Common myeloid progenitor, CD34-positive (primary cell): Measurements from ENCODE around the gene ITIH3.

Source experiments
- CTCF ChIA-PET: fragments of 350-600 bp; sonication (Branson Sonifier 250); formaldehyde crosslinking; loops from one replicate; lab custom pipeline; 2021; ENCODE audit warnings: antibody characterized with exemption; lab: Charles Lee
- POLR2A ChIA-PET: fragments of 350-600 bp; sonication (Branson Sonifier 250); formaldehyde crosslinking; loops from one replicate; lab custom pipeline; 2021; ENCODE audit warnings: antibody characterized with exemption; lab: Charles Lee
- DNase-seq, 3 donors: peaks; one replicate each; pipeline versions ENCODE4 v3.0.0 to v3.0.0-alpha.2; 2013
- H3K27ac ChIP-seq, 2 experiments: 1 replicate in 1 of 2; 2 replicates in 1 of 2; pipeline ENCODE4 v1.7.0; 2013; ENCODE audit warnings: inconsistent platforms in 2 of 2, low read length in 2 of 2, mild to moderate bottlenecking in 2 of 2, low read depth in 1 of 2, moderate library complexity in 1 of 2; ENCODE audit not compliant: severe bottlenecking in 2 of 2, insufficient read depth in 1 of 2, poor library complexity in 1 of 2
- H3K27me3 ChIP-seq, 5 experiments: replicated peaks in 2 of 5; 1 replicate in 3 of 5; 2 replicates in 2 of 5; pipeline versions ENCODE4 v1.6.1 to v1.7.0; 2013; ENCODE audit warnings: low read length in 4 of 5, mild to moderate bottlenecking in 2 of 5, moderate library complexity in 2 of 5, inconsistent platforms in 1 of 5; ENCODE audit not compliant: insufficient read depth in 5 of 5, control insufficient read depth in 4 of 5
- H3K36me3 ChIP-seq, 4 experiments: 1 replicate in 2 of 4; 2 replicates in 2 of 4; pipeline versions ENCODE4 v1.6.1 to v1.7.0; 2013; ENCODE audit warnings: low read length in 3 of 4, control low read depth in 1 of 4, mild to moderate bottlenecking in 1 of 4; ENCODE audit not compliant: control insufficient read depth in 4 of 4, insufficient read depth in 4 of 4
- H3K4me1 ChIP-seq, 4 experiments: 1 replicate in 3 of 4; 2 replicates in 1 of 4; pipeline versions ENCODE4 v1.6.1 to v1.7.1; 2013; ENCODE audit warnings: low read length in 3 of 4, mild to moderate bottlenecking in 3 of 4, control low read depth in 1 of 4, inconsistent platforms in 1 of 4, moderate library complexity in 1 of 4; ENCODE audit not compliant: control insufficient read depth in 4 of 4, insufficient read depth in 4 of 4; ENCODE audit errors: control extremely low read depth in 1 of 4
- H3K4me3 ChIP-seq, 7 experiments: 1 replicate in 4 of 7; 2 replicates in 3 of 7; pipeline versions ENCODE4 v1.5.1 to v1.7.0; 2013; ENCODE audit warnings: mild to moderate bottlenecking in 7 of 7, low read length in 6 of 7, moderate library complexity in 6 of 7, inconsistent platforms in 2 of 7, low read depth in 2 of 7, control low read depth in 1 of 7; ENCODE audit not compliant: insufficient read depth in 4 of 7, control insufficient read depth in 1 of 7; ENCODE audit errors: extremely low read depth in 1 of 7
- H3K9me3 ChIP-seq, 5 experiments: 1 replicate in 4 of 5; 2 replicates in 1 of 5; pipeline versions ENCODE4 v1.6.1 to v1.7.1; 2013; ENCODE audit warnings: low read length in 4 of 5, mild to moderate bottlenecking in 2 of 5, inconsistent platforms in 1 of 5, low read depth in 1 of 5, moderate library complexity in 1 of 5; ENCODE audit not compliant: control insufficient read depth in 4 of 5, insufficient read depth in 2 of 5; ENCODE audit errors: control extremely low read depth in 1 of 5
- WGBS: methylation state at CpG from one replicate; pipeline ENCODE4 v1.1.5; 2013; ENCODE audit not compliant: insufficient coverage; 5-methylcytosine and 5-hydroxymethylcytosine counted together

The ITIH3 gene

GRCh38 chr3:52849656-52850055 lies 55.1 kb downstream of the ITIH3 start:
- H3K9me3 ChIP-seq = no peaks in the 10 kb centered on the region
- H3K27ac ChIP-seq = no peak overlapping the region
- no peak overlapping the region for H3K4me3 ChIP-seq
- 97% methylated on average over 15 of the region's 15 CpGs for WGBS
- peaks cover 2 to 53% (median 28%) of the 10 kb centered on the region in 4 experiments for H3K36me3 ChIP-seq
- DNase-seq = no peak
- ChIA-PET CTCF (interaction anchor here (1.1 to 3.6 kb wide), 8 partner anchors 8 to 223 kb away, joined by 3 to 22 read pairs (median 4); no protein-coding TSS in a partner anchor), POLR2A (no interaction called here)
- H3K4me1 ChIP-seq = peaks cover 0 to 9% (median 7%) of the 10 kb centered on the region in 4 experiments
- H3K27me3 ChIP-seq = no peaks in the 10 kb centered on the region

GRCh38 chr3:52851348-52851747 lies 56.8 kb downstream of the ITIH3 start:
- Histone ChIP-seq H3K4me1 (peaks cover 0 to 6% (median 4%) of the 10 kb centered on the region in 4 experiments), H3K27ac (no peak overlapping the region), H3K36me3 (peaks cover 2 to 54% (median 29%) of the 10 kb centered on the region in 4 experiments), H3K27me3 (no peaks in the 10 kb centered on the region), H3K4me3 (no peak overlapping the region), H3K9me3 (no peaks in the 10 kb centered on the region)
- WGBS = no CpG with 5 or more reads among the region's 3 CpGs
- ChIA-PET POLR2A (no interaction called here), CTCF (interaction anchor here (0.7 to 3.6 kb wide), 16 partner anchors 10 to 267 kb away, joined by 3 to 22 read pairs (median 5); no protein-coding TSS in a partner anchor)
- peak; percentile 72 to 80 (median 75) for DNase-seq

GRCh38 chr3:52852419-52852818 lies 57.8 kb downstream of the ITIH3 start:
- 93% methylated on average over 2 of the region's 2 CpGs for WGBS
- H3K36me3 ChIP-seq = peaks cover 4 to 54% (median 31%) of the 10 kb centered on the region in 4 experiments
- no peak overlapping the region for H3K4me3 ChIP-seq
- no peak overlapping the region for H3K27ac ChIP-seq
- DNase-seq = no peak
- ChIA-PET POLR2A (no interaction called here), CTCF (interaction anchor here (0.9 to 2.5 kb wide), 11 partner anchors 8 to 432 kb away, joined by 3 to 14 read pairs (median 4); no protein-coding TSS in a partner anchor)
- H3K9me3 ChIP-seq = no peaks in the 10 kb centered on the region
- H3K4me1 ChIP-seq = peaks cover 0 to 3% (median 0%) of the 10 kb centered on the region in 4 experiments
- H3K27me3 ChIP-seq = no peaks in the 10 kb centered on the region

GRCh38 chr3:52854013-52854412 lies 59.4 kb downstream of the ITIH3 start:
- Histone ChIP-seq H3K27me3 (no peaks in the 10 kb centered on the region), H3K27ac (no peak overlapping the region), H3K9me3 (no peaks in the 10 kb centered on the region), H3K4me1 (no peaks in the 10 kb centered on the region), H3K4me3 (no peak overlapping the region), H3K36me3 (peaks cover 4 to 44% (median 19%) of the 10 kb centered on the region in 4 experiments)
- WGBS = no CpG with 5 or more reads among the region's 2 CpGs
- ChIA-PET CTCF (interaction anchor here (1.1 to 2.3 kb wide), 8 partner anchors 12 to 250 kb away, joined by 3 to 14 read pairs (median 4); no protein-coding TSS in a partner anchor), POLR2A (no interaction called here)
- no peak for DNase-seq

- 96% methylated on average over 3 of the region's 5 CpGs for whole genome bisulfite sequencing
- Histone ChIP-seq H3K36me3 (peaks cover 2 to 30% (median 15%) of the 10 kb centered on the region in 4 experiments), H3K4me3 (no peak overlapping the region), H3K27me3 (no peaks in the 10 kb centered on the region), H3K27ac (no peak overlapping the region), H3K4me1 (no peaks in the 10 kb centered on the region), H3K9me3 (no peaks in the 10 kb centered on the region)
- ChIA-PET CTCF (interaction anchor here (0.7 to 1.8 kb wide), 3 partner anchors 28 to 215 kb away, joined by 3 to 4 read pairs (median 3); no protein-coding TSS in a partner anchor), POLR2A (interaction anchor here (0.7 kb wide), 1 partner anchor 26 kb away, joined by 3 read pairs; no protein-coding TSS in a partner anchor)
- DNase-seq = no peak
Observed at GRCh38 chr3:52856666-52857065, 62.1 kb downstream of the ITIH3 start.

- H3K27ac ChIP-seq = no peak overlapping the region
- WGBS = 100% methylated on average over 3 of the region's 3 CpGs
- DNase-seq = no peak
- CTCF ChIA-PET = interaction anchor here (0.7 kb wide), 1 partner anchor 77 kb away, joined by 4 read pairs; no protein-coding TSS in a partner anchor
- H3K4me1 ChIP-seq = no peaks in the 10 kb centered on the region
- no peak overlapping the region for H3K4me3 ChIP-seq
- no peaks in the 10 kb centered on the region for H3K27me3 ChIP-seq
- POLR2A ChIA-PET = no interaction called here
- no peaks in the 10 kb centered on the region for H3K9me3 ChIP-seq
- H3K36me3 ChIP-seq = peaks cover 2 to 26% (median 12%) of the 10 kb centered on the region in 4 experiments
Observed at GRCh38 chr3:52857133-52857532, 62.5 kb downstream of the ITIH3 start.

GRCh38 chr3:52857864-52858263 lies 63.3 kb downstream of the ITIH3 start:
- CTCF ChIA-PET = interaction anchor here (0.6 kb wide), 1 partner anchor 21 kb away, joined by 3 read pairs; no protein-coding TSS in a partner anchor
- no peaks in the 10 kb centered on the region for H3K27me3 ChIP-seq
- H3K27ac ChIP-seq = no peak overlapping the region
- WGBS = 84% methylated on average over 4 of the region's 5 CpGs
- H3K9me3 ChIP-seq = no peaks in the 10 kb centered on the region
- POLR2A ChIA-PET = no interaction called here
- H3K4me1 ChIP-seq = no peaks in the 10 kb centered on the region
- H3K4me3 ChIP-seq = no peak overlapping the region
- H3K36me3 ChIP-seq = peaks cover 2 to 20% (median 9%) of the 10 kb centered on the region in 4 experiments
- DNase-seq = no peak
